Psoas muscle (tissue), 8 donors: Measurements from ENCODE around the gene NFE2L2. TPM values are rescaled to one million over a fixed set of nuclear protein-coding genes. Genes with fewer than 3 reads are reported as not detected.
A peak's percentile ranks its signal among the peaks of the same experiment; 100 is the strongest.
"Not testable (repeated sequence)": the region's sequence is repeated elsewhere in the genome, so short reads cannot be mapped to it uniquely, and the experiment has no call there.

Experiments used
- ATAC-seq, 4 donors: fragments of 200-7000 bp; cut with Tn5 transposase; one replicate each; pipeline ENCODE4 v1.9.1; 2020; ENCODE audit warnings: moderate library complexity in 3 of 4, mild to moderate bottlenecking in 2 of 4
- DNase-seq, 2 donors: peaks; one replicate each; pipeline ENCODE4 v3.0.0-alpha.2; 2020
- H3K27ac ChIP-seq: fragments of 200-600 bp; one replicate; pipeline ENCODE4 v1.8.0; 2022
- H3K27me3 ChIP-seq, 3 donors: fragments of 200-600 bp in 1 of 3; one replicate each; pipeline versions ENCODE4 v1.6.1 to v1.8.0; 2013 to 2022; ENCODE audit warnings: low read length in 2 of 3, mild to moderate bottlenecking in 2 of 3, moderate library complexity in 1 of 3; ENCODE audit not compliant: insufficient read depth in 3 of 3
- H3K36me3 ChIP-seq, 2 donors: fragments of 200-600 bp in 1 of 2; one replicate each; pipeline versions ENCODE4 v1.6.1 to v1.8.0; 2013 to 2022; ENCODE audit warnings: low read depth in 1 of 2, mild to moderate bottlenecking in 1 of 2, moderate library complexity in 1 of 2; ENCODE audit not compliant: insufficient read depth in 1 of 2
- H3K4me1 ChIP-seq: fragments of 200-600 bp; one replicate; pipeline ENCODE4 v1.8.0; 2022
- H3K4me3 ChIP-seq: fragments of 200-600 bp; one replicate; pipeline ENCODE4 v1.8.0; 2022; ENCODE audit warnings: mild to moderate bottlenecking
- H3K9me3 ChIP-seq: fragments of 200-600 bp; one replicate; pipeline ENCODE4 v1.8.0; 2022
- CTCF ChIP-seq: fragments of 200-600 bp; IDR thresholded peaks from one replicate; pipeline ENCODE4 v1.8.0; 2022; ENCODE audit warnings: antibody characterized with exemption
- WGBS, 3 donors: extraction: QIAGEN DNeasy Blood & Tissue Kit; methylation state at CpG; one replicate each; pipeline versions ENCODE4 v1.1.6 to v1.1.7; 2013; 5-methylcytosine and 5-hydroxymethylcytosine counted together
- intact Hi-C, 2 donors: fragments of 100-400 bp; cut with DNase I; formaldehyde crosslinking; loops; one replicate each; pipeline versions ENCODE4 v1.11.0 to v1.14.2; 2022
- polyA plus RNA-seq, 3 donors: library from polyadenylated mRNA; stranded (reverse); fragments of 200-250 nt; gene quantifications; one replicate each; pipeline ENCODE4 v1.2.3, GENCODE V29; 2013
- total RNA-seq, 4 donors: library from RNA; stranded (reverse); fragmentation: NEBNext Ultra II Directional in 2 of 4; extraction: Animal tissue kit (Norgen Biotek cat#: 25700) in 2 of 4; gene quantifications; one replicate each; pipeline versions ENCODE4 v1.2.1 to v1.2.4, GENCODE V29; 2021 to 2023
- donor health status: healthy with polysubstance abuse.
- donor health status: DM: no; HTN: no; CAD: no; lungs with moderate emphysema.
- donor health status: Bipolar disorder and iron deficiency.
- donor health status: healthy.
- donor health status: DM: yes; HTN: yes; CAD: no.
- donor health status: DM: no; HTN: no; CAD: no.
- donor health status: DM: no; HTN: no; CAD: no.
- donor health status: DM: yes; HTN: yes; CAD: no.

NFE2L2 gene
- total and polyA plus RNA-seq, 7 donors: 42.4 to 127 (median 56.6) TPM

DNA sequence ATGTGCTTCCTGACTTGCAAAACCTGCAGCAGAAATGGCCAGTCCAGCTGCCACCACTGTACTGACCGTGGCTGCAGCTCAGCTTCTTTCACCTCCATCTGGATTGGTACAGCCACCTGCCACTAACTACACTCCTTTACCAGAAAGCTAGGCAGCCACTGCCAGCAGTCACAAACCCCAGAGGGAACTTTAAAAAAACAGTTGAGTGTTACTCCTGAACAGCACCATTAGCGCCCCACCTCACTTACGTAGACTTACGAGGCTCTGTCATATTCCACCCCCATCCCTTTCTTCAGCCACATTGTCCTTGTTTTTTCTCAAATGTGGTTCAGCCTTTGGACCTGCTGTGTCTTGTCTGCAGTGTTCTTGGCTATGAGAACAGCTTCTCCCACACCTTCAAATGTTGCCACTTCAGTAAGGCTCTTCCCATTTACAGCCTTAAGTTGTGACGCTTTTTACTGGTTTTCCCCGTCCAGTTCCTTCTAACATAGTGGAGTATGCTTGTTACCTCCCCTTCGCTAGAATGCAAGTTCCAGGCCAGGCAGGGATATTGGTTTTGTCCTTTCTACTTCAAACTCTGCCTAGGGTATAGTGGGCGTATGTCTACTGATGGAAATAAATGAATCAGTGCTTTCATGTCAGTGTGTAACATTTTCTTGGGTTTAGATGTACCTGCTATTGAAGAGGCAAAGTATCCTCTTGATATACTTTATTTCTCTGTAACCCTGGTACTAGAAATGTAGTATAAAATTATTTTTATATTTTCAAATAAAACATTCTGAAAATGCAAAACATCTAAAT, 34.9 kb downstream of the NFE2L2 start:
- H3K27ac ChIP-seq: peak overlapping the region; percentile 47
- H3K4me1 ChIP-seq: peaks cover 30% of the 10 kb centered on the region
- WGBS, 3 donors: 70 to 93% (median 77%) methylated on average over 8 of the region's 8 CpGs
- H3K36me3 ChIP-seq: peaks cover 13 to 56% of the 10 kb centered on the region in 2 donors
- peak; percentile 23 to 35 (median 34) for ATAC-seq
- no peak for DNase-seq
- no peaks in the 10 kb centered on the region for H3K9me3 ChIP-seq
- intact Hi-C loops: loop anchor here in 1 of 2 donors (2.0 kb wide), 1 partner anchor 13 kb away; no protein-coding TSS in a partner anchor
- H3K4me3 ChIP-seq: no peak overlapping the region
- H3K27me3 ChIP-seq: no peaks in the 10 kb centered on the region
- no peak for TF ChIP-seq CTCF

- H3K4me3 ChIP-seq: no peak overlapping the region
- H3K4me1 ChIP-seq: peaks cover 9% of the 10 kb centered on the region
- DNase-seq (no peak), ATAC-seq (no peak)
- no peak overlapping the region for H3K27ac ChIP-seq
- no peaks in the 10 kb centered on the region for H3K27me3 ChIP-seq
- H3K36me3 ChIP-seq: peaks cover 6 to 62% of the 10 kb centered on the region in 2 donors
- TF ChIP-seq CTCF: no peak
- no peaks in the 10 kb centered on the region for H3K9me3 ChIP-seq
- 76 to 88% (median 84%) methylated on average over 2 of the region's 2 CpGs for WGBS, 3 donors
- intact Hi-C loops: no loop called here
Observed at GRCh38 chr2:177225965-177226360, 38.6 kb downstream of the NFE2L2 start.

- Histone ChIP-seq H3K4me1 (peaks cover 30% of the 10 kb centered on the region), H3K36me3 (peaks cover 10 to 75% of the 10 kb centered on the region in 2 donors)
- ATAC-seq, H3K27ac ChIP-seq, H3K9me3 ChIP-seq, DNase-seq, H3K27me3 ChIP-seq, H3K4me3 ChIP-seq, intact Hi-C loops: not testable (repeated sequence)
Observed at GRCh38 chr2:177223436-177223835, 41.1 kb downstream of the NFE2L2 start.

DNA sequence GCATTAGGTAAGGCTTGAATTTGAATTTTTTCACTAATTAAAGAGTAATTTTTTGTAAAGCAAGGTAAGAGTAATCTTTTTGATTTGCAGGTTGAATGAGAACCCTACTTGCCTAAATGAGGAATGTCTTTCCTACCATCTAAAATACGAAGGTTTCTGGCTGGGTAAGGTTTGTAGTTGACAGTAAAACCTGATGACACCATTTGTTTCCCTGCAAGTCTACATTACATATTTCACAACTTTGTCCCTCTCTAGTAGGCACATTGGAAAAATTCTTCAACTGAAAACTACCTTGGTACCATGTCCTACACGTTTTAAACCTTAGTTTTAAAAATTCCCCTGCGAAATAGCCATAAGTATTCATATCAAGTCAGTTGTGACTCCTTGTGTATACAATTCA, 42.6 kb downstream of the NFE2L2 start:
- WGBS, 3 donors: 80 to 87% (median 82%) methylated on average over 3 of the region's 3 CpGs
- intact Hi-C loops: no loop called here

More for the DNA sequence above, 42.6 kb downstream of the NFE2L2 start:
- ATAC-seq: no peak
- no peaks in the 10 kb centered on the region for H3K27me3 ChIP-seq
- no peak for DNase-seq
- no peak for TF ChIP-seq CTCF
- H3K4me3 ChIP-seq: no peak overlapping the region
- H3K4me1 ChIP-seq: peaks cover 43% of the 10 kb centered on the region
- peaks cover 11 to 89% of the 10 kb centered on the region in 2 donors for H3K36me3 ChIP-seq
- peak overlapping the region; percentile 2 for H3K27ac ChIP-seq
- no peaks in the 10 kb centered on the region for H3K9me3 ChIP-seq
